Measurements from ENCODE around the gene SCN1A. TPM values are rescaled to one million over a fixed set of nuclear protein-coding genes. Genes with fewer than 3 reads are reported as not detected.
"Not testable (repeated sequence)": the region's sequence is repeated elsewhere in the genome, so short reads cannot be mapped to it uniquely, and the experiment has no call there.

Gene SCN1A
- polyA plus RNA-seq, 1 donor, result 0.08 TPM

DNA sequence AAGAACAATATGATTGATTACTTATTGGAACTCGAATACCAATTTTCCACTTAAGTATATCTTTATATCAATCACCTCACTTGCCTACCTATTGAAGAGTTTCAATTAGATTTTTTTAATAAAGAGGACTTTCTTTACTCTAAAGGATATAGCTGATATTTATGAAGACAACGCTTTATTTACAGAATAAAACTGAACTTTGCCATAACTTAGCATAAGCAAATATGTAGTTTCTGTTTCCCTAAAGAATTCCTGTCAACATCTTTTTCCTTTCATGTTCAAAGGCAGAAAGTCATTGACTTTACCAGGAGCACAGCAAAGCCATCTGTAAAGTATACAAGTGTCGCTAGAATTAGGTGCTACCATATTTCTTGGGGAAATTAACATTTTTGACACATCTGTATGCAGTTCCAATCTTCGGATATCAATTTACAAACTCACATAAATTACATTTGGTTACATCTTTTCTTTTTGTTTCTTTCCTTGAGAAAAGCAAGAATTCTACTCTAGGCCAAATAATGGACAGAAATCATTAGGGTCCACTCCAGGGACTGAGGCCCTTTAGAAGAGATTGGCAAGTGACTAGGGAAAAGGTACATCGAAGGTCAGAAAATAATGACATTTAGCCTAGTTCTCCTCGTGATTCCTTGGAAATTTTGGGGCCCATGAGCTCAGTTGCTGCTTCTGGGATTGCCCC is 7.5 kb upstream of the SCN1A start:
- no peak for DNase-seq (ENCODE audit: low read depth)

DNA sequence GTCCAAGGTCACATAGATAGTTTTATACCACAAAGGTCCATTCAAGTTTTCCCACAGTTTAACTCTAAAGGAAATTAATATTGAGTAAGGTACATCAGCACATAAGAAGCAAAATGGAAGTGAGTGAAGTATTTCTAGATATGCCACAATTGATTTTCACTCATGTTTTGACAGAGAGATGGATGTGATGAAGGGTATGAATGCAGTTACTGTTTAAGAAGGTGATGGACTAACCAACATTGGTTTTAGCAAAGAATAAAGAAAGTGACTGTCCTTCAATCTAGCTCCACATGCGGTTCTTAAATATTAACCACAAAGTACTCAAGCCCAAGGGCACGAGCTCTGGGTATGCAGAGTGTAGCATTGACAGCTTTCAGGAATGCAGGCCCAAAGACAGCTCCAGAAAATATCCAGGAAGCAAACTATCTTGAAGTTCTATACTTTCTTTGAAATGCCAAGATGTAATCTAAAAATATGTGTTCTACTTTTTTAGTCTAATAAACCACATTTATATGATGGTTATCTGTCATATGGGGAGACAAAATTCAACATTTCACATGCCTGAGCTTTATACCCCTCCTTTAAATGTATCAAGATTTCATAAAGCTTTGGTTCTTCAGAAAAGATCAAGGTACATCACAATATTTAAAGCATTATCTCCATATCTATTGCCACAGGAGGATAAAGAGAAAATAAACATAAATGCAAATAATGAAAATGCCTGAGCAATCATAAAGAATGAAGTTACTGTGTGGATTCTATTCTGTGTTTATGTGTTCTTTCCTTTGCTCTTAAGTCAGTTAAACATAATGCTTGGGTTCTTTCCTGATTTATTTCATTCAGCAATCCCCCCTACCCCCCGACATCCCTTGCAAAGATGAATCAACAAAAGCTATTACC is 6.7 kb upstream of the SCN1A start:
- no peak for DNase-seq (ENCODE audit: low read depth)

DNA sequence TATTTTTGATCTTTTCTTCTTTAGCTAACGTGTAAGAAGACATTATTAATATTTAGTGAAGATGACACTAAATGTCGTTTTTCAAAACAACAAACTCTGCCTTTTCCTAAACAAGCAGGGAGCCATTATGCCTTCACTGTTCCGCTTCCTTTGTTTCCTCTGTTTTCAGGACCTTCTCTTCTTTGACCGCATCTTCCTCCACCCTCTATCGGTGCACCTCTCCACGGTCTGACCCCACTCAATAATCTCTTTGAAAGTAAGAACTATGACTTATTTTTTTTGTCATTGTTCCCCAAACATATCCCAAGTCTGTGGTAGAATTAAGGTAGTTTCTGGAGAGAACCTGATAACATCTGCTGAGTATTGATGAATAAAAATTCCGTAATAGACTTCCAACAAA is 5.8 kb upstream of the SCN1A start:
- DNase-seq (ENCODE audit: low read depth), result no peak

DNA sequence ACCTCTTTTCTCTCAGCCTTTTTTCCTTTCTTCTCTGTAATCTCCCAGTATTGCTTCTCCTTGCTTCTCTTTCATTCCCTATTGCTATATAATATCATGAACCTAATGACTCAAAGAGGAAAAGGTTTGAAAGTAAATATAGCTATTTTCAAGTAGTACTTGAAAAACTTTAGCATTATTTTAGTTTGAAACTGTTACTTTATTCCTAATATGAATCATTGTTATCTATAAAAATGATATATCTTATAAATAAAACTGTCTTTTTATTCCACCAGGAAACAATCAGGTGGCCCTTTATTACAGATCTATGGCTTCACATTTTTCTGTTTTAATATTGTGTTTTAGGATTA is 311 bp upstream of the SCN1A start:
- no peak for DNase-seq (ENCODE audit: low read depth)

DNA sequence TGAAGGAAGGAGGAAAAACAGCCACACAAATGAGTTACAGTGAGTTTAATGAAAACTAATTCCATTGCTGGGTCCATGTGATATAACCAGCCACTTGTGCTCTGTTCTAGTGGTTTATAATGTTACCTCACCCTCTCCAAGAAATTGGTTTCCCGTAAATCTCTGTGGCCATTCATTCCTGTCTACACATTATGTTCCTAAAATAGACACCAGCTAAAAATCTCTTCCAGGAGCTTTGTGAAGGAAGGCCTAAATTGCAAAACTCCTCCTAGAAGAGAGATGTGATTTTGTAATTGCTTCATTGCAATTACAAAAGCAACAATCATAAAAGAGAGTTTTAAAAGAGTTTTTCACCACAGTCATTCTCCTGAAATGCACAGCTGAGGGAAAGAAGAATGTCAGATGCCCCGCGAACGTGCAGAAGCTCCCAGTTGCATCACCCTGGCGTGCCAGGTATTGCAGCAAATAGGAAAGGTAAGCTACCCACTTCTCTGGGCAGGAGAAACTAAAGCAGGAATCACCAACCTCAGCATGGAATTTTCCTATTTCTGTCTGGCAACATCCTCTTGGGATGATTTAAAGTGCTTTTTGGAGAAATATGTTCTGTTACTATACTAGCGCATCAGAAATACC is 1.7 kb downstream of the SCN1A start:
- no peak for DNase-seq (ENCODE audit: low read depth)

DNA sequence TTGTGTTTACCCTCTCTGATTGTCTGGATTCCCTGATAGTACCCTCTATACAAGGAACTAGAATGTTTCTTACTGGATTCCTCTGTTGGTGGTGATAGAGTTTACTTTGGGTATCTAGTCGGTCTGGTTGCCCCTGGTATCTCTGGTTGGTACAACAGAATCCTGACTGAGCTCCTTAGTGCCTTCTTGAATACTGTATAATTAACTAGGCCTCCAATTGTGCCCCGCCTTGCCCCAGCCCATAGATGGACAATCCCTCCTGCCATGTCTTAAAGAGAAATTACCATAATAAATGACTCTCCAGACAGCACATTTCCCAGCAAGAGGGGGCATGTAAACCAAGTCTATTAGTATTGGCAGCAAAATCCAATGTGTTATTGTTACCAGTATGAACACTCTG is 2.3 kb downstream of the SCN1A start:
- DNase-seq (ENCODE audit: low read depth), result no peak

DNA sequence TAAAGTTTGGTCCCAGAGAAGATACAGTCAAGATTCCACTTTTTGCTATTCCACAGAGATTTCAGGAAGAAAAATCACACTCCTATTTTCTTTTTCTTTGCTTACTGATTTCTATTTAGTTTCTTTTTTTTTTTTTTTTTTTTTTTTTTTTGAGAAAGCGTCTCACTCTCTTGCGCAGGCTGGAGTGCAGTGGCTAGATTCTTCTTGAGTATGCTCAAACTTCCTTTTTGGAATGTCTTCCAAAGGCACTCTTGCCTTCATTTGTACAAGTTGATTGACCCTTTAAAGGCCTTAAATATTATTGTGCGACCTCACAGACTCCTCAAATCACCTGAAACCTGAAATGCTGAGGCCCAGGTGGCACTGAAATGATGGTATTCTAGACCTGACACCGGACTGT is 9.6 kb downstream of the SCN1A start:
- DNase-seq (ENCODE audit: low read depth), result no peak

DNA sequence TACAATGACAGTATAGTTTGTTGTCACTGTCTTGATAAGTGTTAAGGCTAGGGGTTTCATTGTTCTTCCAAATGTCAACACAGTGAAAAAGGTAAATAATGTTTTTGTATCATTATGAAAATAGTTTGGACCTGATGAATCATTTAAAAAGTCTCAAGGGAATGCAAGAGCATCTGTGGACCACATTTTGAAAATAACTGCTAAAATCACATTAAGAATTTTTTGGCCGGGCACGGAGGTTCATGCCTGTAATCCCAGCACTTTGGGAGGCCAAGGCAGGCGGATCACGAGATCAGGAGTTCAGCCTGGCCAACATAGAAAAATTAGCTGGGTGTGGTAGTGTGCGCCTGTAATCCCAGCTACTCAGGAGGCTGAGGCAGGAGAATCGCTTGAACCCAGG is 10.3 kb downstream of the SCN1A start:
- DNase-seq (ENCODE audit: low read depth), result no peak

DNA sequence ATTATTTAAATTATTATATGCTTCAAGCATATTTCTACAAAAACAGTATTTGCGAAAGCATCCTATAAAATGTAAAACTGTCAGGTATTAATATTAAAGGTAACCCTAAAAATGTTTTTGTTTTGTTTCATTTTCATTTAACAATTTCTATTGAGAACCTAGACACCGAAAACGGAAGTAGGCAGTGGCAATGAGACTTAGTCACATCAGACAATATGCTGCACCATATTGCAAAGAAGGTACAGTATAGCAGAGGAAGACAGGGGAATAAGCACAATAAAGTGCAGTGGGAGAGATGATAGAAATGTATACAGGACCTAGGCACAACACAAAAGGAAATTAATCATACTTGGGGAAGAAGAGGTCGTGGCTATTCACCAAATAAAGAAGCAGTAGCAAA is 12.2 kb downstream of the SCN1A start:
- DNase-seq (ENCODE audit: low read depth), result no peak

DNA sequence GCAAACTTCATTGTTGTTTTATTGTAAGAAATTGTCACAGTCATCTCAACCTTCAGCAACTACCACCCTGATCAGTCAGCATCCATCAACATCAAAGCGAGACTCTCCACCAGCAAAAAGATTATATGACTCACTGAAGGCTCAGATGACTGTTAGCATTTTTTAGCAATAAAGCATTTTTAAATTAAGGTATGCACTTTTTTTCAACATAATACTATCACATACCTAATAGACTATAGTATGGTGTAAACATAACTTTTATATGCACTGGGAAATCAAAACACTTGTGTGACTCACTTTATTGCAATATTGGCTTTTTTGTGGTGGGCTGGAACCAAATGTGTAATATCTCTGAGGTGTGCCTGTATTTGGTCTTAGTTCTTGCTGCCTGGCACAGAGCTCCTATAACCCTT is 15.6 kb downstream of the SCN1A start:
- DNase-seq (ENCODE audit: low read depth), result no peak

DNA sequence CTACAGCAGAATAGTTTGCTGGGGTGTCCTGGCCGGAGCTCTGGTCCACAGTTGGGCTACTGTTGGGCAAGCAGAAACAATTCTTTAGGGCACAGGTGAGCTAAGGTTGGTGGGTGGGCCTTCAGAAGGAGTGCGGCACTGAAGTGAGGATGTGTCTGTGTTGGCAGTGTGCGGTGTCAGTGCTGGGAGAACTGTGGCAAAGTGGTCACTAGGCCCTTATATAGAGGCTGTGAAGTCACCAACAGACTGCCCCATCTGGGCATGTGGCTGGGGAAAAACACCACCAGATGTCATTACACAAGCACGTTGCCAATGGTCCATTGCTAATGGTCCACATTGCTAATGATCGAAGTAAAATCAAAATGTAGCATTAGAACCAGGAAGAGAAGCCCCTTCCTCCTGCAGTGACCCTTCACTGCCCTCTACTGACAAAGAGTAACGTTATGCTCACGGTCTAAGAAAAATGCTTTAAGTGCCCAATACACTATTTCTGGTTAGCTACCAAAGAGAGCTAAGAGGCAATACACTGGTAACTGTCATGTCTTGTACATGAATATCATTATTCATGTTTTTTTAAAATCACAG is 21.3 kb downstream of the SCN1A start:
- no peak for DNase-seq (ENCODE audit: low read depth)

DNA sequence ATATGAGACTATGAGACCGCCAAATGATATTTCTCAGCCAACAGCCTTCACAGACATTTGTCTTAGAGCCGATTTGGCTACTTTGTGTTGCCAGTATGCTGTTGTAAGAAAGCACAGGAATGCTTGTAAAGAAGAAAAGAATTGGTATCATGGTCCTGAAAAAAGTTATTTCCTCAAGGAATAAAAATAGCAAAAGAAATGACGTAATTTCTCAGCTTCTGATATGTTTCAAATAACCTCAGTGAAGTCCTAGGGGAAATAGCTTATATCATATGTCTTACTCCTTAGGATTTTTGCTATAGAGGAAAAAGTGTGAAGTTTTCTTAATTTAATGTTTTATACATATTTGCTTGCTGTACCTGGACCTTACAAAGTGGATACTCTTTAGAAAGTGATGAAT is 23.0 kb downstream of the SCN1A start:
- DNase-seq (ENCODE audit: low read depth), result no peak

DNA sequence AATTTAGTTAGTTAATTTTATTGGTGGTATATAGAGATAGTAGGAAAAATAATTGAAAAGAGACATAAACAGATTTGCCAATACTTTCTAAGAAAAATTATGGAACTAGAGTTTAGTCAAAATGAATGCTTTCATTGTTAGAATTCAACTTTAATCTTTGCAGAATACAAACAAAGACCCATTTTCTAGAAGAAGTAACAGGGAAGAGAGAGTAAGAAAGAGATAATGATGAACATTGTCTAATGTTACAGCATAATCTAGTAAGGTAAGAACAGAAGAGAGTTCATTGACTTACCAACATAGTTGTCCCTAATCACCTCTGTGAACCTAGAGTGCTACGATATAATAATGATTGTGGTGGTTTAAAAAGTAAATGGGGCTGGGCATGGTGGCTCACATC is 23.7 kb downstream of the SCN1A start:
- no peak for DNase-seq (ENCODE audit: low read depth)

DNA sequence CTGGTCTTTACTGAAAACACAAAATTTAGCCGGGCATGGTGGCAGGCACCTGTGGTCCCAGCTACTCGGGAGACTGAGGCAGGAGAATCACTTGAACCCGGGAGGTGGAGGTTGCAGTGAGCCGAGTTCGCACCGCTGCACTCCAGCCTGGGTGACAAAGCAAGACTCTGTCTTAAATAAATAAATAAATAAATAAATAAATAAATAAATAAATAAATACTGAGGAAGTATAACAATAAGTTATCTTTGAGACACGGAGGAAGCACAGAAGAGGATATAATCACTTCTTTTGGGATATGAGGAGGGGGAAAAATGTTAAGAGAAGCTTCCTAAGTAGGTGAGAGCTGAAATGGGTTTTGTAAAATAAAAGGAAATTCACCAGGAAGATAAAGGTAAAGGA is 24.5 kb downstream of the SCN1A start:
- not testable (repeated sequence) for DNase-seq (ENCODE audit: low read depth)

DNA sequence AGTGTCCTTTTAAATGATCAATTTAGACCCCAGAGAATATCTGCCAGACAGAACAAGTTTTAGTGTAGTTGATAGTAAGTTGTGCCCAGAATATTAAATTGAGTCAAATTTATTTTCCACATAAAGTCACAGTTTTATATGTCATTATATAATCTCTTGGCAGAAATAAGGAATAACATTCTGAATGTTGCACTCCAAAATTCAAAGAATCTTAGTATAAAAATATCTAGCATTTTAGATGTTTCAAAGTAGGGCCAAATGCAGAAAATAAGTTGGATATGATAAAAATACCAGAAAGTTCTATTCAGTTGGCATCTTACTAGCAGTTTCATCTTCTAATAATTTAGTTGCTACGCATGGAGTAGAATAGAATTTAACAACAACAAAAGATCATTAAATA is 33.5 kb downstream of the SCN1A start:
- DNase-seq (ENCODE audit: low read depth), result no peak

DNA sequence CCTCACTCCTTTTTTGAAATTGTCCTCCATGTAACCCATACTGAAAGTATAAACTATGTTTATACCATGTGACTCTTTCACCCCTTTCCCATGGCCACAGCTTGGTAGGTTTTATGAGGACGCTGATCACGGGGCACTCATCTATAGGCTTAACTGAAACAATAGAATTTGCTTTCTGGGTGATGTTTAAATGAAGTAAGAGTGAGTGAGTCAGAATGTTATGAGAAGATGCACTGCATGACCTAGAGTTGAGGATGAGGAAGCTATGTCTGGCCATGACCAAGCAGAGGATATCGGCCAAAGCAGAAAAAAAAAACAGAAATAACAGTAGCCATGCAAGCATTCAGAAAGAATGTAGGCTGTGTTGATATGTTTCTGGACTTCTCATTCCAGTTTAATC is 34.9 kb downstream of the SCN1A start:
- DNase-seq (ENCODE audit: low read depth), result no peak

DNA sequence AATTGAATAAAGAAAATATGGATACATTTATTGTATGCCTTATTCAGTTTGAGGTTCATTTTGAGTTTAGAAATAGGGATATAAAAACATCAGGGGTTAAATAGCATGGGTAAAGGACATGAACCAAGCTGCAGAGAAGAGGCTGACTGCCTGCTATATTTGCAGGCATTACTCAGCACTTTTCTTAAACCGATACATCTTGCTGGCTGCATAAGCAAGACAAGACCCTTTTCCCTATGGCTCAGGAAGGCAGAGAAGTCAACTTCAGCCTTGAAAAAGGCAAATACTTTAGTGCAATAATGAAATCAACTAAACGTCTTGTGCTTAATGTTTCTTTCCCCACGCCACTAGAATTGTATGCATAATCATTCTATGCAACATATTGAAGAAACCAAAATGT is 36.4 kb downstream of the SCN1A start:
- DNase-seq (ENCODE audit: low read depth), result no peak

DNA sequence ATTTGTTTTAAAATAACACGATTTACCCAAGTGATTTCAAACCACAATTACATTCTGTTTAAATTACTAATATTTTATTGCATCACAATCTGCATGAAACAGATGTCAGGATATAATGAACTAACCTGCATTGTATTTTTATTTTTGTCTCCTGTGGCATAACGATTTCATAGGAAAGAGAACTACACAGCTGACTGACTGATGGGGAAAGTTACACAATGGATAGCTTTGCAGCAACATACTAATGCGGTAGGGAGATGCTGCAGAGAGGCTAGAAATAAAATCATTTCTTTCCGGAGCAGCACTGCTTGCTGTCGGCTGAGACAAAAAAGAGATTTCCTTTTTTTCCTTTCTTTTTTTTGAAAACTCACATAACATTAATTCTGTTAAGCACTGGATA is 36.9 kb downstream of the SCN1A start:
- DNase-seq (ENCODE audit: low read depth), result no peak

DNA sequence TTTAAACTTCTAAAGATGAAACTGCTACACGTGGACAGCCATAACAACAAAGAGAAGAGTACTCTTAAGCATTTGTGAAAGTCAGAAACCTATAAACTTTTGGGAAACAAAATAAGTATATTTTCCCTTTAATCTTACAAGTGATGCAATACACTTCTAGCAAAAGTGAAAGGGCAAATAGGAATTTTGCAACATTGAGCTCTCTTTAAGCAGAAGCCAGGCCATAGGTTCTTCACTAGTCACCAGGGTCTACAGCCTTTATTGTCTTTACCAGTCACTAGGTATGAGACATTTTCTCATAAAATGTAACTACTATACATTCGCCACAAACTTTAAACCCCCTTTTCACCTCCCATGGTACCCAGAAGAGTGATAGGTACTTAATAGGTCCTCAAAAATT is 37.5 kb downstream of the SCN1A start:
- DNase-seq (ENCODE audit: low read depth), result no peak

DNA sequence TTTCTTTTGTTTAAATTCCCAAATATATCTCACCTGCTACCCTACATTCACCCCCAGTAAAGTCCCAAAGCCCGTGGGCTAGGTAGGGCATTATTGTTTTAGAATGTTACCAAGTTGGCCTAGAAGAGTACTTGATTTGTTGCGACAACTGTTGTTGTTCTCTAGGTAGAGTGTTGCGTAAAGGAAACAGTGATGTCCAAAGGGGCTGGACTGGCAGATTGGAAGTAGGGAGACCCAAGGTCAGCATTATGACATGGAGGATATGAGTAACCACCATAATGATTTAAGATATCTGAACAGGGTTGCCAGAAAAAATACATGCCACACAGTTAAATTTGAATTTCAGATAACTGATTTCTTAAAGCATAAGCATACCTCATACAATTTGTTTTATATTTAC is 39.2 kb downstream of the SCN1A start:
- no peak for DNase-seq (ENCODE audit: low read depth)

DNA sequence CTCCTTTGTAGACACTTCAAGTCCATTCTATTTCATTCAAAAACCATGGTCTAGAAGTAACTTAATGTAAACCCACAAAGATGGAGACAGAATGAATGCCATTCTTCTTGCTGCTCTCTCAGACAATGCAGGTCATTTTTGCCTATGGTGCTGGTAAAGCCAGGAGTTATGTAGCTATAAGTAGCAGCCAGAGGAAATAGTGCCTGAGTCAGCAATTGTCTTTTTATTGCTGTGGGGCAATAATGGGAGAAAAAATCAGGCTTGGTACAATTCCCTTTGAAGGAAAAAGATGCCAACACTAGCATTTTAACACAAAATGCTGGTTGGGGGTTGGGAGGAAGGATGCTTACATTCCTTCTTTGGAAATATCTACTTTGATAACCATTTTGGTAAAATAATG is 43.5 kb downstream of the SCN1A start:
- DNase-seq (ENCODE audit: low read depth), result no peak

DNA sequence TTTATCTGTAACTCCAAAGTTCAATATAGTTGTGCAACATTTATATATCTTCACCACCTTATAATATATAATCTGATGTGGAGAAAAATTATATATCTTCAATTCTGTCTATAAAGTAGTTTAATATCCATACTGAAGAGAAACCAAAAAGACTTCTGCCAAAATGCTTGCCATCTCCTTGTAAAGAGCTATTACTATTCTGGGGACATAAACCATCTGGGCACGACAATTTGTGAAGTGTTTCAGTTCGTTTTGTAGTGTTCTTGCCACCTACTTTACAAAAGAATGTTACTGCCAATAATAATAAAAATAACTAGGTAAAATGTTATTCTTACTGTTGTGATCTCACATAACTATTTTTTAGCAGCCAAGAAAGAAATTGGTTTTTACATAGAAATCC is 45.1 kb downstream of the SCN1A start:
- DNase-seq (ENCODE audit: low read depth), result no peak

DNA sequence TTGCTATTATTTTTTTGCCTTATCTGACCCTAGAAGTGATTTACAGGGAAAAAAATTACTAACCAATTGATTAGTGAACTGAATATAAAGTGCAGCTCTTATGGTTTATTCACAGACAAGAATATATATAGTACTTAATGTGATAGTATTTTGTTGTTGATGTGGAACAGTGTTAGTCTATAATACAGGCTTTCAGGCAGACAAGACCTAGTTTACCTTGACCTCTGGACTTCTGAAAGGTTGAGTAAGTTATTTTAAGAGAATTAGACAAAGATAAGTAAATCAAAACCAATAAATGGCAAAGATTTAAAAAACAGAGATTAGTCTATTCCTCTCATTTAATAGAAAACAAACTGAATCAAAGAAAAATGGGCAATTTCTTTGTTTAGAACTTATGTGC is 46.0 kb downstream of the SCN1A start:
- no peak for DNase-seq (ENCODE audit: low read depth)
